Kidney epithelial cell (primary cell): ENCODE data around the gene ENO1. TPM values are rescaled to one million over a fixed set of nuclear protein-coding genes. Genes with fewer than 3 reads are reported as not detected.

ENCODE experiments used
- DNase-seq: peaks from one replicate; pipeline ENCODE4 v3.0.0-alpha.2; 2010; ENCODE audit warnings: low read depth
- H3K27me3 ChIP-seq: 2 replicates; pipeline ENCODE4 v1.6.0; 2011; ENCODE audit warnings: low read length; ENCODE audit not compliant: control insufficient read depth, insufficient read depth
- H3K36me3 ChIP-seq: 2 replicates; pipeline ENCODE4 v1.5.1; 2011; ENCODE audit warnings: low read length; ENCODE audit not compliant: control insufficient read depth, insufficient read depth
- H3K4me3 ChIP-seq: 2 replicates; pipeline ENCODE4 v1.5.1; 2011; ENCODE audit warnings: low read depth, mild to moderate bottlenecking, control low read depth, low read length
- CTCF ChIP-seq: IDR thresholded peaks from 2 replicates; pipeline ENCODE4 v1.5.1; 2011; ENCODE audit warnings: mild to moderate bottlenecking, moderate library complexity, low read length, control low read depth, inconsistent platforms; ENCODE audit not compliant: insufficient read depth, poor library complexity, severe bottlenecking
- total RNA-seq: library from RNA; depleted of rRNA; stranded (reverse); fragments of >200 nt; gene quantifications from 2 replicates; pipeline ENCODE4 v1.2.3, GENCODE V29; 2015

The ENO1 gene
- total RNA-seq, 1 donor from 2014 or later: 1,235 TPM

DNA sequence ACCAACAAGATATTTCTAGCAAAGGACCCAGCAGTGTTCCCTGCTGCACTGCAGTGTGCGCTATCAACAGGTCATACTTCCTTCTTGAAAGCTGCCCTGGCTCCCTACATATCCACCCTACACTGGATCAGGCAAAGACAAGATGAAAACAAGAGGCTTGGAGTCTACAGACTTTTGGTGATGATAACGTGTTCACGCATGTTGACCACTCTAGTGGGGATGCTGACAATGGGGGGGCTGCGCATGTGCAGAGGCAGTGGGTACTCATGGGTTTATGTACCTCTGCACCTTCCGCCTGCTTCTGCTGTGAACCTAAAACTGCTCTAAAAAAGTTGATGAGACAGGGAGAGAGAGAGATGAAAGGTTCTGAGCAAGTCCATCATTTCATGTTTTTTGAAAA, 5.5 kb downstream of the ENO1 start:
- Histone ChIP-seq H3K4me3 (no peak overlapping the region), H3K36me3 (peaks cover 7% of the 10 kb centered on the region), H3K27me3 (no peaks in the 10 kb centered on the region)
- TF ChIP-seq CTCF: no peak
- DNase-seq: no peak

- no peak for TF ChIP-seq CTCF
- DNase-seq: no peak
- H3K4me3 ChIP-seq: no peak overlapping the region
- H3K27me3 ChIP-seq: no peaks in the 10 kb centered on the region
- H3K36me3 ChIP-seq: peaks cover 9% of the 10 kb centered on the region
Observed at GRCh38 chr1:8871965-8872399, 6.5 kb downstream of the ENO1 start.

- Histone ChIP-seq H3K36me3 (peaks cover 9% of the 10 kb centered on the region), H3K4me3 (no peak overlapping the region), H3K27me3 (no peaks in the 10 kb centered on the region)
- peak; percentile 34 for TF ChIP-seq CTCF
- DNase-seq: no peak
Observed at GRCh38 chr1:8871539-8871935, 6.9 kb downstream of the ENO1 start.

GRCh38 chr1:8870616-8871538, 7.6 kb downstream of the ENO1 start:
- no peaks in the 10 kb centered on the region for H3K27me3 ChIP-seq
- no peak for TF ChIP-seq CTCF
- H3K4me3 ChIP-seq: no peak overlapping the region
- H3K36me3 ChIP-seq: peaks cover 11% of the 10 kb centered on the region
- DNase-seq: no peak

DNA sequence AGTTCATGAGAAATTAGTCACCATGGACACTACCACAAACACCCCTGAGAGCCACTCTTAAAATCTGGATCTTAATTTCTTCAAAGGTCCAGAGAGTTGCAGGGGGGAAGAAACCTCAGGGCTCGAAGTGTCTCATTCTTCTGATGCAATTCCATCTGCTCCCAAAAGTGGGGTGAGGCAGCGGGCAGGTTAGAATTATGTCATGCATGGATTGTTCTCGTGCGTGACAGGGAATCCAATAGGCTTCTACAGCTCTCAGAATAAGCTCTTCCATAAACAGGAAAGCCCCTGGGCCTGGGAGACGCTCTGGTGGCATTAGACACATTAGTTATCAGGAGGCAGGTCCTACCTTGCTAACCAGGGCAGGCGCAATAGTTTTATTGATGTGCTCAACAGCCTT, 8.4 kb downstream of the ENO1 start:
- no peak for DNase-seq
- Histone ChIP-seq H3K4me3 (no peak overlapping the region), H3K36me3 (peaks cover 16% of the 10 kb centered on the region), H3K27me3 (no peaks in the 10 kb centered on the region)
- no peak for TF ChIP-seq CTCF

DNA sequence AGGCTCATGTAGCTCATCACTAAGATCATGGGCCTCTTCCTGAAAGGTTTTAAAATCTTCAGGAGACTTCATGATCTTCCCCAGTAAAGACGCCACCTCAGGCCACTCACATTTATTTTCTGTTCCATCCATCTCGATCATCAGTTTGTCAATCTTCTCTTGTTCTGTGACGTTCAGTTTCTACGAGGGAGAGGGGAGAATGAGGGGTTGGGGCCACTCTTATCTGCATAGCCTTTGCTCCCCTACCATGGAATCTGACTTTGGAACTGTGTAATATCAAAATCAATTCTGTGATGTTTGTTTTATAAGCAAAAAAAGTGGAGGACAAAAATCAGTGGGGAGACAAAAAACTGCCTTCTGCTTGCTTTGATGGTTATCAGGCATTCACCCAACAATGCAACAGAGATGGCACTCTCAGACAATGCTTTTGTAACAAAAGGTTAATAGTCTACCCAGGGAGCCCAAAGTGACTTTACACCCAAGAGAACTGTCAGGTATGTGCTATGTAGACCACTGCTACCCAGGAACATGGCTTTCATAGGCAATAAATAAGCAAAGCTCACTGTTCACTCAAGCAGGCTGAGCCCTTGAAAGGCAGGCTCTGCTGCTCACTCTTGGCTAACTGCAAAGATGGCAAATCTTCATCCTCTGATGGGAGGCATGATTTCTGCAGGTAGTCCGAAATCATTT, 10.5 kb downstream of the ENO1 start:
- TF ChIP-seq CTCF: no peak
- no peak overlapping the region for H3K4me3 ChIP-seq
- no peaks in the 10 kb centered on the region for H3K27me3 ChIP-seq
- H3K36me3 ChIP-seq: peaks cover 19% of the 10 kb centered on the region
- no peak for DNase-seq
